NCI-H446 (cell line): ENCODE data around the gene EPB41L4B.
A peak's percentile ranks its signal among the peaks of the same experiment; 100 is the strongest.
"Not testable (repeated sequence)": the region's sequence is repeated elsewhere in the genome, so short reads cannot be mapped to it uniquely, and the experiment has no call there.

Experiments used
- DNase-seq, 2 experiments: peaks; one replicate each; lab custom pipeline; 2025; lab: John Stamatoyannopoulos, UW

The EPB41L4B gene

GRCh38 chr9:109320742-109321448 is at the start of gene EPB41L4B:
Gene EPB41L4B, minus strand, starts transcription at chr9:109321059. Its CDS starts 613 bp downstream, at chr9:109320446.
- DNase-seq: peak; percentile 33 to 65

- DNase-seq: no peak
Measured at GRCh38 chr9:109369285-109369684, 48.4 kb upstream of the EPB41L4B start.

GRCh38 chr9:109360771-109361170 is 39.9 kb upstream of the EPB41L4B start:
- no peak for DNase-seq

- not testable (repeated sequence) for DNase-seq
Measured at GRCh38 chr9:109358968-109359603, 38.2 kb upstream of the EPB41L4B start.

- no peak for DNase-seq
Measured at GRCh38 chr9:109355564-109356297, 34.9 kb upstream of the EPB41L4B start.

- no peak for DNase-seq
Measured at GRCh38 chr9:109354190-109354589, 33.3 kb upstream of the EPB41L4B start.

GRCh38 chr9:109351032-109351431 is 30.2 kb upstream of the EPB41L4B start:
- no peak for DNase-seq

GRCh38 chr9:109349421-109349846 is 28.6 kb upstream of the EPB41L4B start:
- DNase-seq: peak in 1 of 2 experiments; percentile 19

GRCh38 chr9:109346904-109347303 is 26.0 kb upstream of the EPB41L4B start:
- no peak for DNase-seq

GRCh38 chr9:109344866-109345265 is 24.0 kb upstream of the EPB41L4B start:
- DNase-seq: no peak

- DNase-seq: no peak
Measured at GRCh38 chr9:109342878-109343277, 22.0 kb upstream of the EPB41L4B start.

GRCh38 chr9:109341561-109341960 is 20.7 kb upstream of the EPB41L4B start:
- no peak for DNase-seq

- not testable (repeated sequence) for DNase-seq
Measured at GRCh38 chr9:109340979-109341378, 20.1 kb upstream of the EPB41L4B start.

- no peak for DNase-seq
Measured at GRCh38 chr9:109336409-109336808, 15.6 kb upstream of the EPB41L4B start.

- DNase-seq: no peak
Measured at GRCh38 chr9:109335929-109336328, 15.1 kb upstream of the EPB41L4B start.

GRCh38 chr9:109335121-109335520 is 14.3 kb upstream of the EPB41L4B start:
- no peak for DNase-seq

GRCh38 chr9:109331353-109331752 is 10.5 kb upstream of the EPB41L4B start:
- DNase-seq: no peak

- no peak for DNase-seq
Measured at GRCh38 chr9:109329638-109330258, 8.9 kb upstream of the EPB41L4B start.

GRCh38 chr9:109328978-109329637 is 8.2 kb upstream of the EPB41L4B start:
- no peak for DNase-seq

GRCh38 chr9:109325089-109325488 is 4.2 kb upstream of the EPB41L4B start:
- DNase-seq: no peak

- DNase-seq: no peak
Measured at GRCh38 chr9:109323771-109324170, 2.9 kb upstream of the EPB41L4B start.

GRCh38 chr9:109321727-109322126 is 868 bp upstream of the EPB41L4B start:
- DNase-seq: no peak
